OCI-LY1 (cell line): ENCODE data around the gene TOM1.

ENCODE experiments used
- H2AFZ ChIP-seq: fragments of 200-600 bp; sonication (generic), shearing (Covaris generic); 2 replicates; pipeline ENCODE4 v1.6.0; 2014; ENCODE audit warnings: antibody characterized with exemption, mild to moderate bottlenecking, low read length
- H3F3A ChIP-seq: fragments of 200-600 bp; sonication (generic), shearing (Covaris generic); 2 replicates; pipeline ENCODE4 v1.6.0; 2014; ENCODE audit warnings: mild to moderate bottlenecking, antibody characterized with exemption, low read length, moderate library complexity; ENCODE audit not compliant: insufficient read depth
- H3K27ac ChIP-seq: fragments of 200-600 bp; sonication (generic); 2 replicates; pipeline ENCODE4 v1.5.1; 2014; ENCODE audit warnings: low read length, mixed run types, mild to moderate bottlenecking, low read depth; ENCODE audit not compliant: poor library complexity, severe bottlenecking
- H3K27me3 ChIP-seq: fragments of 200-600 bp; sonication (generic); 2 replicates; pipeline ENCODE4 v1.6.0; 2014; ENCODE audit warnings: antibody characterized with exemption, mild to moderate bottlenecking, low read length, moderate library complexity; ENCODE audit not compliant: insufficient read depth
- H3K36me3 ChIP-seq: fragments of 200-600 bp; sonication (generic); 2 replicates; pipeline ENCODE4 v1.6.1; 2014; ENCODE audit warnings: mild to moderate bottlenecking, antibody characterized with exemption, low read length, moderate library complexity, mixed read lengths; ENCODE audit not compliant: insufficient read depth
- H3K4me1 ChIP-seq: fragments of 200-600 bp; sonication (generic); 2 replicates; pipeline ENCODE4 v1.5.1; 2014; ENCODE audit warnings: mild to moderate bottlenecking, low read length, moderate library complexity; ENCODE audit not compliant: insufficient read depth, severe bottlenecking
- H3K4me2 ChIP-seq: fragments of 200-600 bp; sonication (generic), shearing (Covaris generic); 2 replicates; pipeline ENCODE4 v1.6.1; 2014; ENCODE audit warnings: low read length
- H3K4me3 ChIP-seq: fragments of 200-600 bp; sonication (generic); 2 replicates; pipeline ENCODE4 v1.5.1; 2014; ENCODE audit warnings: low read length, low read depth, mild to moderate bottlenecking, mixed read lengths; ENCODE audit not compliant: poor library complexity, severe bottlenecking
- H3K79me2 ChIP-seq: fragments of 200-600 bp; shearing (Covaris generic); 2 replicates; pipeline ENCODE4 v1.6.1; 2016; ENCODE audit warnings: mixed run types, low read length, mixed read lengths; ENCODE audit not compliant: insufficient read depth
- H3K9ac ChIP-seq: fragments of 200-600 bp; sonication (generic), shearing (Covaris generic); 2 replicates; pipeline ENCODE4 v1.6.1; 2014; ENCODE audit warnings: mild to moderate bottlenecking, low read length, mixed read lengths
- H3K9me2 ChIP-seq: fragments of 200-600 bp; sonication (generic), shearing (Covaris generic); 2 replicates; pipeline ENCODE4 v1.6.1; 2014; ENCODE audit warnings: low read depth, mild to moderate bottlenecking, low read length, mixed read lengths
- H3K9me3 ChIP-seq: fragments of 200-600 bp; shearing (Covaris generic); 2 replicates; pipeline ENCODE4 v1.6.1; 2014; ENCODE audit warnings: low read length, mixed read lengths
- H4K20me1 ChIP-seq: fragments of 200-600 bp; sonication (generic), shearing (Covaris generic); 2 replicates; pipeline ENCODE4 v1.6.0; 2016; ENCODE audit warnings: mild to moderate bottlenecking, low read length; ENCODE audit not compliant: insufficient read depth
- CTCF ChIP-seq: fragments of 200-600 bp; sonication (generic), shearing (Covaris generic); IDR thresholded peaks from 2 replicates; pipeline ENCODE4 v1.5.1; 2017; ENCODE audit warnings: mild to moderate bottlenecking, antibody characterized with exemption, low read length, moderate library complexity, mixed read lengths
- EZH2 ChIP-seq: fragments of 200-600 bp; sonication (generic), shearing (Covaris generic); IDR thresholded peaks from 2 replicates; pipeline ENCODE4 v1.8.0; 2017; ENCODE audit warnings: borderline replicate concordance, mixed run types, mild to moderate bottlenecking, antibody characterized with exemption, low read length, moderate library complexity, mixed read lengths

Gene TOM1

GRCh38 chr22:35390933-35391332 lies 91.2 kb downstream of the TOM1 start:
- no peaks in the 10 kb centered on the region for H3K27me3 ChIP-seq
- H4K20me1 ChIP-seq = no peaks in the 10 kb centered on the region
- no peaks in the 10 kb centered on the region for H3K79me2 ChIP-seq
- H3K27ac ChIP-seq = no peak overlapping the region
- TF ChIP-seq EZH2 (no peak), CTCF (no peak)
- no peak overlapping the region for H3K9ac ChIP-seq
- no peak overlapping the region for H3K4me3 ChIP-seq
- peaks cover 32% of the 10 kb centered on the region for H3K36me3 ChIP-seq
- H3K4me2 ChIP-seq = no peak overlapping the region
- no peaks in the 10 kb centered on the region for H3K9me3 ChIP-seq
- H3K9me2 ChIP-seq = no peaks in the 10 kb centered on the region
- H3K4me1 ChIP-seq = peaks cover 21% of the 10 kb centered on the region
- no peak overlapping the region for H2AFZ ChIP-seq
- H3F3A ChIP-seq = no peaks in the 10 kb centered on the region

GRCh38 chr22:35392357-35392756 lies 92.7 kb downstream of the TOM1 start:
- Histone ChIP-seq H3K9me2 (no peaks in the 10 kb centered on the region), H4K20me1 (no peaks in the 10 kb centered on the region), H3K27ac (peak overlapping the region; percentile 60), H3K4me1 (peaks cover 33% of the 10 kb centered on the region), H3K4me3 (no peak overlapping the region), H2AFZ (no peak overlapping the region), H3K9ac (peak overlapping the region; percentile 31; the same call in 1 of the 2 replicates), H3K4me2 (no peak overlapping the region), H3K9me3 (no peaks in the 10 kb centered on the region), H3K79me2 (no peaks in the 10 kb centered on the region), H3F3A (no peaks in the 10 kb centered on the region), H3K36me3 (peaks cover 20% of the 10 kb centered on the region), H3K27me3 (no peaks in the 10 kb centered on the region)
- TF ChIP-seq EZH2 (no peak), CTCF (no peak)

- peak overlapping the region; percentile 80 for H3K27ac ChIP-seq
- H3K4me2 ChIP-seq = no peak overlapping the region
- no peaks in the 10 kb centered on the region for H3K9me2 ChIP-seq
- no peak overlapping the region for H2AFZ ChIP-seq
- H4K20me1 ChIP-seq = no peaks in the 10 kb centered on the region
- no peak for TF ChIP-seq EZH2
- no peak for TF ChIP-seq CTCF
- H3F3A ChIP-seq = no peaks in the 10 kb centered on the region
- no peaks in the 10 kb centered on the region for H3K27me3 ChIP-seq
- H3K79me2 ChIP-seq = no peaks in the 10 kb centered on the region
- H3K9ac ChIP-seq = no peak overlapping the region
- H3K4me1 ChIP-seq = peaks cover 43% of the 10 kb centered on the region
- H3K4me3 ChIP-seq = no peak overlapping the region
- H3K36me3 ChIP-seq = peaks cover 15% of the 10 kb centered on the region
- no peaks in the 10 kb centered on the region for H3K9me3 ChIP-seq
These were observed 93.7 kb downstream of the TOM1 start for GRCh38 chr22:35393116-35394010.
